Central memory CD8-positive, alpha-beta T cell (primary cell): ENCODE data around the gene ZDHHC15.
"Not testable (repeated sequence)": the region's sequence is repeated elsewhere in the genome, so short reads cannot be mapped to it uniquely, and the experiment has no call there.

Experiments
- ATAC-seq: fragments of 150-1000 bp; cut with Tn5 transposase; replicated peaks from 2 replicates; pipeline ENCODE4 v1.10.0; 2022; ENCODE audit warnings: mild to moderate bottlenecking, moderate FRiP score, moderate number of reproducible peaks; ENCODE audit not compliant: poor library complexity, severe bottlenecking; ENCODE audit errors: extremely low read depth
- DNase-seq, 2 donors: peaks; one replicate each; pipeline ENCODE4 v3.0.0; 2021; ENCODE audit warnings: low spot score in 2 of 2
- H3K27ac Mint-ChIP-seq: one replicate; pipeline ENCODE4 v1.8.0; 2022; ENCODE audit warnings: low read depth, mild to moderate bottlenecking, moderate library complexity, mixed read lengths
- H3K27me3 Mint-ChIP-seq: one replicate; pipeline ENCODE4 v1.8.0; 2022; ENCODE audit warnings: mixed read lengths
- H3K36me3 Mint-ChIP-seq: one replicate; pipeline ENCODE4 v1.8.0; 2022; ENCODE audit warnings: mild to moderate bottlenecking, moderate library complexity, mixed read lengths; ENCODE audit not compliant: insufficient read depth
- H3K4me1 Mint-ChIP-seq: one replicate; pipeline ENCODE4 v1.8.0; 2022; ENCODE audit warnings: mixed read lengths
- H3K4me3 Mint-ChIP-seq: one replicate; pipeline ENCODE4 v1.8.0; 2022; ENCODE audit warnings: mild to moderate bottlenecking, moderate library complexity, mixed read lengths
- H3K9me3 Mint-ChIP-seq: one replicate; pipeline ENCODE4 v1.8.0; 2022; ENCODE audit warnings: mixed read lengths

ZDHHC15 gene

GRCh38 chrX:75365243-75365975 is 157.4 kb downstream of the ZDHHC15 start:
- Mint-ChIP-seq H3K4me1 (no peaks in the 10 kb centered on the region), H3K4me3 (no peak overlapping the region), H3K27me3 (no peaks in the 10 kb centered on the region), H3K9me3 (no peaks in the 10 kb centered on the region), H3K27ac (no peak overlapping the region), H3K36me3 (no peaks in the 10 kb centered on the region)
- ATAC-seq (no peak), DNase-seq (no peak)

- no peak for DNase-seq
- no peaks in the 10 kb centered on the region for H3K9me3 Mint-ChIP-seq
- no peaks in the 10 kb centered on the region for H3K27me3 Mint-ChIP-seq
- no peaks in the 10 kb centered on the region for H3K4me1 Mint-ChIP-seq
- H3K36me3 Mint-ChIP-seq, result no peaks in the 10 kb centered on the region
- H3K27ac Mint-ChIP-seq, result no peak overlapping the region
- no peak overlapping the region for H3K4me3 Mint-ChIP-seq
- ATAC-seq, result no peak
Observed at GRCh38 chrX:75361788-75362187, 161.0 kb downstream of the ZDHHC15 start.

GRCh38 chrX:75348601-75349000 is 174.2 kb downstream of the ZDHHC15 start:
- ATAC-seq, H3K4me3 Mint-ChIP-seq, H3K9me3 Mint-ChIP-seq, H3K27ac Mint-ChIP-seq, H3K27me3 Mint-ChIP-seq, H3K4me1 Mint-ChIP-seq, DNase-seq, H3K36me3 Mint-ChIP-seq: not testable (repeated sequence)

GRCh38 chrX:75337525-75337924 is 185.3 kb downstream of the ZDHHC15 start:
- Mint-ChIP-seq H3K27ac (no peak overlapping the region), H3K27me3 (no peaks in the 10 kb centered on the region), H3K4me1 (no peaks in the 10 kb centered on the region), H3K36me3 (no peaks in the 10 kb centered on the region), H3K4me3 (no peak overlapping the region), H3K9me3 (no peaks in the 10 kb centered on the region)
- ATAC-seq (no peak), DNase-seq (no peak)

- H3K4me1 Mint-ChIP-seq, result no peaks in the 10 kb centered on the region
- H3K9me3 Mint-ChIP-seq, result peaks cover 6% of the 10 kb centered on the region
- H3K36me3 Mint-ChIP-seq, result no peaks in the 10 kb centered on the region
- H3K27ac Mint-ChIP-seq, result no peak overlapping the region
- H3K27me3 Mint-ChIP-seq, result no peaks in the 10 kb centered on the region
- DNase-seq (no peak), ATAC-seq (no peak)
- no peak overlapping the region for H3K4me3 Mint-ChIP-seq
Observed at GRCh38 chrX:75335127-75335458, 187.7 kb downstream of the ZDHHC15 start.

- H3K27ac Mint-ChIP-seq, H3K9me3 Mint-ChIP-seq, ATAC-seq, DNase-seq, H3K4me1 Mint-ChIP-seq, H3K27me3 Mint-ChIP-seq, H3K36me3 Mint-ChIP-seq, H3K4me3 Mint-ChIP-seq: not testable (repeated sequence)
Observed at GRCh38 chrX:75334407-75335126, 188.3 kb downstream of the ZDHHC15 start.

GRCh38 chrX:75327607-75328006 is 195.2 kb downstream of the ZDHHC15 start:
- no peak overlapping the region for H3K27ac Mint-ChIP-seq
- H3K27me3 Mint-ChIP-seq, result no peaks in the 10 kb centered on the region
- H3K9me3 Mint-ChIP-seq, result peaks cover 6% of the 10 kb centered on the region
- ATAC-seq (no peak), DNase-seq (no peak)
- no peak overlapping the region for H3K4me3 Mint-ChIP-seq
- H3K36me3 Mint-ChIP-seq, result peaks cover 6% of the 10 kb centered on the region
- no peaks in the 10 kb centered on the region for H3K4me1 Mint-ChIP-seq
